SK-N-SH (cell line): Measurements from ENCODE around the gene TARS3. TPM values are rescaled to one million over a fixed set of nuclear protein-coding genes. Genes with fewer than 3 reads are reported as not detected.

Experiments used
- CTCF ChIA-PET: fragments of 300-600, 350-600 bp; formaldehyde crosslinking; extraction: SDS; loops from one replicate; lab custom pipeline; 2021; lab: Yijun Ruan, JAX
- POLR2A ChIA-PET: fragments of 350-600 bp; sonication (Branson Sonifier 250); formaldehyde crosslinking; extraction: SDS; loops from one replicate; lab custom pipeline; 2020; ENCODE audit warnings: antibody characterized with exemption, inconsistent platforms; lab: Yijun Ruan, JAX
- DNase-seq: peaks from one replicate; pipeline ENCODE4 v3.0.0; 2012
- H2AFZ ChIP-seq: fragments of 200-600 bp; sonication (generic); 2 replicates; pipeline ENCODE4 v1.8.1; 2016; ENCODE audit warnings: antibody characterized with exemption, mild to moderate bottlenecking, low read depth
- H3F3A ChIP-seq: fragments of 200-600 bp; sonication (generic); replicated peaks from 2 replicates; pipeline ENCODE3; 2016; ENCODE audit warnings: antibody characterized with exemption, mild to moderate bottlenecking; ENCODE audit not compliant: insufficient read depth
- H3K27ac ChIP-seq, 2 experiments: fragments of 200-500 bp in 1 of 2; fragments of 200-600 bp in 1 of 2; sonication (Bioruptor generic) in 1 of 2; sonication (generic), shearing (Covaris generic) in 1 of 2; 2 replicates each; pipeline versions ENCODE4 v1.5.1 to v1.6.1; 2014 to 2016; ENCODE audit warnings: low read depth in 2 of 2, inconsistent platforms in 1 of 2, low read length in 1 of 2, mild to moderate bottlenecking in 1 of 2, mixed read lengths in 1 of 2
- H3K27me3 ChIP-seq: fragments of 200-600 bp; sonication (generic), shearing (Covaris generic); 2 replicates; pipeline ENCODE4 v1.6.1; 2016; ENCODE audit warnings: mixed run types; ENCODE audit not compliant: insufficient read depth
- H3K36me3 ChIP-seq, 2 experiments: fragments of 200-500 bp in 1 of 2; fragments of 200-600 bp in 1 of 2; sonication (Bioruptor generic) in 1 of 2; sonication (generic) in 1 of 2; replicated peaks in 1 of 2; 2 replicates each; pipeline versions ENCODE3 to v1.5.1; 2014 to 2016; ENCODE audit warnings: low read length in 1 of 2, mild to moderate bottlenecking in 1 of 2; ENCODE audit not compliant: insufficient read depth in 2 of 2, control insufficient read depth in 1 of 2
- H3K4me1 ChIP-seq, 2 experiments: fragments of 200-500 bp in 1 of 2; fragments of 200-600 bp in 1 of 2; sonication (Bioruptor generic) in 1 of 2; sonication (generic), shearing (Covaris generic) in 1 of 2; 2 replicates each; pipeline versions ENCODE4 v1.5.1 to v1.6.1; 2014 to 2016; ENCODE audit warnings: low read depth in 1 of 2, low read length in 1 of 2, mixed run types in 1 of 2; ENCODE audit not compliant: insufficient read depth in 2 of 2, control insufficient read depth in 1 of 2
- H3K4me2 ChIP-seq: fragments of 200-600 bp; sonication (generic), shearing (Covaris generic); 2 replicates; pipeline ENCODE4 v1.6.1; 2017; ENCODE audit warnings: mixed run types
- H3K4me3 ChIP-seq, 2 experiments: fragments of 200-500 bp in 1 of 2; fragments of 200-600 bp in 1 of 2; sonication (Bioruptor generic) in 1 of 2; sonication (generic), shearing (Covaris generic) in 1 of 2; 2 replicates each; pipeline versions ENCODE4 v1.5.1 to v1.8.1; 2014 to 2016; ENCODE audit warnings: low read depth in 2 of 2, inconsistent platforms in 1 of 2, low read length in 1 of 2, mild to moderate bottlenecking in 1 of 2, mixed read lengths in 1 of 2, moderate library complexity in 1 of 2
- H3K79me2 ChIP-seq: fragments of 200-600 bp; sonication (generic); 2 replicates; pipeline ENCODE4 v1.8.1; 2017; ENCODE audit warnings: mild to moderate bottlenecking; ENCODE audit not compliant: insufficient read depth
- H3K9ac ChIP-seq: fragments of 200-600 bp; sonication (generic); 2 replicates; pipeline ENCODE4 v1.6.1; 2017; ENCODE audit warnings: mixed run types
- H3K9me2 ChIP-seq: fragments of 200-600 bp; sonication (generic); 2 replicates; pipeline ENCODE4 v1.6.1; 2017; ENCODE audit warnings: mixed run types
- H3K9me3 ChIP-seq: fragments of 200-600 bp; sonication (generic); 2 replicates; pipeline ENCODE4 v1.6.1; 2017; ENCODE audit warnings: mixed run types, mild to moderate bottlenecking, moderate library complexity
- H4K20me1 ChIP-seq: fragments of 200-600 bp; sonication (generic); 2 replicates; pipeline ENCODE4 v1.6.1; 2017; ENCODE audit warnings: mild to moderate bottlenecking, mixed run types; ENCODE audit not compliant: insufficient read depth
- FOXM1 ChIP-seq: IDR thresholded peaks from 2 replicates; pipeline ENCODE4 v1.4.0; 2012; ENCODE audit warnings: low read depth, mild to moderate bottlenecking
- JUND ChIP-seq: IDR thresholded peaks from 2 replicates; pipeline ENCODE4 v1.4.0; 2012
- RAD21 ChIP-seq: IDR thresholded peaks from 2 replicates; pipeline ENCODE4 v1.6.1; 2012; ENCODE audit warnings: mild to moderate bottlenecking, low read length
- RCOR1 ChIP-seq: fragments of 150-350 bp; IDR thresholded peaks from 2 replicates; pipeline ENCODE4 v1.6.1; 2017; ENCODE audit warnings: antibody characterized with exemption, low read length
- RFX5 ChIP-seq: IDR thresholded peaks from 2 replicates; pipeline ENCODE4 v1.6.1; 2012; ENCODE audit warnings: mild to moderate bottlenecking, improper control_type of control experiment, low read length
- RXRA ChIP-seq: IDR thresholded peaks from 2 replicates; pipeline ENCODE4 v1.4.0; 2012; ENCODE audit warnings: low read depth, mild to moderate bottlenecking, borderline replicate concordance
- TCF12 ChIP-seq: IDR thresholded peaks from 2 replicates; pipeline ENCODE4 v1.4.0; 2012
- WGBS: methylation state at CpG from one replicate; pipeline ENCODE4 v1.1.6; 2017; ENCODE audit warnings: low lambda C conversion rate; 5-methylcytosine and 5-hydroxymethylcytosine counted together
- polyA plus RNA-seq, 3 experiments: library from polyadenylated mRNA; depleted of rRNA; stranded (reverse); fragments of >200 nt; gene quantifications; 2 replicates each; pipeline ENCODE4 v1.2.3, GENCODE V29; 2012
- TF ChIP-seq, protein P1 (sequence below): fragments of 150-350 bp; IDR thresholded peaks from 2 replicates; pipeline ENCODE4 v1.6.1; 2017; ENCODE audit warnings: antibody characterized with exemption, low read length, low read depth, borderline replicate concordance
- TF ChIP-seq, protein P2 (sequence below): IDR thresholded peaks from 2 replicates; pipeline ENCODE4; 2012
- TF ChIP-seq, protein P3 (sequence below): IDR thresholded peaks from 2 replicates; pipeline ENCODE4 v1.4.0; 2012; ENCODE audit warnings: low read depth, borderline replicate concordance
- TF ChIP-seq, protein P4 (sequence below): IDR thresholded peaks from 2 replicates; pipeline ENCODE4 v1.4.0; 2012; ENCODE audit warnings: low read depth, borderline replicate concordance
- TF ChIP-seq, protein P5 (sequence below): fragments of 150-350 bp; IDR thresholded peaks from 2 replicates; pipeline ENCODE4 v1.6.1; 2016; ENCODE audit warnings: mild to moderate bottlenecking, low read depth, low read length

The TARS3 gene
- polyA plus RNA-seq, 1 of the 3 experiments (the other 2 are of a cell fraction): 3.5 TPM

DNA sequence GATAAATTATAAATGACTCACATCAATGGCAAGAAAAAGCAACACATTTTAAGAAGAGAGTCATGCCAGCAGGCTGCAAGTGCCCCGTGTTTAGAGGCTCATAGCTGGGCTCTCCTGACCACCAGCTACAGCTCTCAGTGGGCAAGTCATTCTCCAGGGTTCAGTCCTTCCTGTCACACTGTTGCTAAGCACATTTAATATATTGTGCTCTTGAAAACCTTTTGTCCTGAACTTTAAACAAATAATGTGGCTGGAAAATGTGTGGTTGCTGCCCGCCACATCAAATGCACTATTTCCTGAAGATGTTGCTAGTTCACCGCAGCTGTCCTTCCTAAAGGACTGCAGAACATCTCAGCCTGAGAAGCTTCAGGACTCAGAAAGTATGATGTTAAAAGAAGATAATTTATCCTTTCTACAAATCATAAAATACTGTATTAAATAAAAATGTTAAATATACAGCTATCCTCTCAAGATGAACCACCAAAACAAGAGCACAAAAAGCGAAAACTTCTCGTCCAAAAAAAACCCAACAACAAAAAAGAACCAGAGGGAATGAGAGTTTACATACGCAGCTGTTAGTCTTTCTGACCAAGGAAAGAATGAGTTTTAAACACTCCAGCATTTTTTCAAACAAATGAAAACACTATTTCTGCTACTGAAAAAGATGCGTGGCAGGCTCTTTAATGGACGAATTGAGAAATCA, 951 bp downstream of the TARS3 start:
- Histone ChIP-seq H3K27ac (peak overlapping the region; percentile 47 to 78; a peak in 2 of 4 replicates), H3K79me2 (peaks cover 11% of the 10 kb centered on the region; the same call in 1 of the 2 replicates), H3K4me3 (peak overlapping the region; percentile 80 to 82), H3K9me3 (no peaks in the 10 kb centered on the region), H3K27me3 (no peaks in the 10 kb centered on the region)
- DNase-seq: peak; percentile 22
- TF ChIP-seq RCOR1 (no peak), FOXM1 (no peak), RAD21 (no peak), JUND (no peak), TCF12 (no peak), RFX5 (no peak), RXRA (no peak)
- TF ChIP-seq, protein P1, sequence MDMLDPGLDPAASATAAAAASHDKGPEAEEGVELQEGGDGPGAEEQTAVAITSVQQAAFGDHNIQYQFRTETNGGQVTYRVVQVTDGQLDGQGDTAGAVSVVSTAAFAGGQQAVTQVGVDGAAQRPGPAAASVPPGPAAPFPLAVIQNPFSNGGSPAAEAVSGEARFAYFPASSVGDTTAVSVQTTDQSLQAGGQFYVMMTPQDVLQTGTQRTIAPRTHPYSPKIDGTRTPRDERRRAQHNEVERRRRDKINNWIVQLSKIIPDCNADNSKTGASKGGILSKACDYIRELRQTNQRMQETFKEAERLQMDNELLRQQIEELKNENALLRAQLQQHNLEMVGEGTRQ: no peak
- TF ChIP-seq, protein P2, sequence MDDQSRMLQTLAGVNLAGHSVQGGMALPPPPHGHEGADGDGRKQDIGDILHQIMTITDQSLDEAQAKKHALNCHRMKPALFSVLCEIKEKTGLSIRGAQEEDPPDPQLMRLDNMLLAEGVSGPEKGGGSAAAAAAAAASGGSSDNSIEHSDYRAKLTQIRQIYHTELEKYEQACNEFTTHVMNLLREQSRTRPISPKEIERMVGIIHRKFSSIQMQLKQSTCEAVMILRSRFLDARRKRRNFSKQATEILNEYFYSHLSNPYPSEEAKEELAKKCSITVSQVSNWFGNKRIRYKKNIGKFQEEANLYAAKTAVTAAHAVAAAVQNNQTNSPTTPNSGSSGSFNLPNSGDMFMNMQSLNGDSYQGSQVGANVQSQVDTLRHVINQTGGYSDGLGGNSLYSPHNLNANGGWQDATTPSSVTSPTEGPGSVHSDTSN: no peak
- TF ChIP-seq, protein P3, sequence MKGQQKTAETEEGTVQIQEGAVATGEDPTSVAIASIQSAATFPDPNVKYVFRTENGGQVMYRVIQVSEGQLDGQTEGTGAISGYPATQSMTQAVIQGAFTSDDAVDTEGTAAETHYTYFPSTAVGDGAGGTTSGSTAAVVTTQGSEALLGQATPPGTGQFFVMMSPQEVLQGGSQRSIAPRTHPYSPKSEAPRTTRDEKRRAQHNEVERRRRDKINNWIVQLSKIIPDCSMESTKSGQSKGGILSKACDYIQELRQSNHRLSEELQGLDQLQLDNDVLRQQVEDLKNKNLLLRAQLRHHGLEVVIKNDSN: no peak
- TF ChIP-seq, protein P4, sequence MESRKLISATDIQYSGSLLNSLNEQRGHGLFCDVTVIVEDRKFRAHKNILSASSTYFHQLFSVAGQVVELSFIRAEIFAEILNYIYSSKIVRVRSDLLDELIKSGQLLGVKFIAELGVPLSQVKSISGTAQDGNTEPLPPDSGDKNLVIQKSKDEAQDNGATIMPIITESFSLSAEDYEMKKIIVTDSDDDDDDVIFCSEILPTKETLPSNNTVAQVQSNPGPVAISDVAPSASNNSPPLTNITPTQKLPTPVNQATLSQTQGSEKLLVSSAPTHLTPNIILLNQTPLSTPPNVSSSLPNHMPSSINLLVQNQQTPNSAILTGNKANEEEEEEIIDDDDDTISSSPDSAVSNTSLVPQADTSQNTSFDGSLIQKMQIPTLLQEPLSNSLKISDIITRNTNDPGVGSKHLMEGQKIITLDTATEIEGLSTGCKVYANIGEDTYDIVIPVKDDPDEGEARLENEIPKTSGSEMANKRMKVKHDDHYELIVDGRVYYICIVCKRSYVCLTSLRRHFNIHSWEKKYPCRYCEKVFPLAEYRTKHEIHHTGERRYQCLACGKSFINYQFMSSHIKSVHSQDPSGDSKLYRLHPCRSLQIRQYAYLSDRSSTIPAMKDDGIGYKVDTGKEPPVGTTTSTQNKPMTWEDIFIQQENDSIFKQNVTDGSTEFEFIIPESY: no peak
- TF ChIP-seq, protein P5, sequence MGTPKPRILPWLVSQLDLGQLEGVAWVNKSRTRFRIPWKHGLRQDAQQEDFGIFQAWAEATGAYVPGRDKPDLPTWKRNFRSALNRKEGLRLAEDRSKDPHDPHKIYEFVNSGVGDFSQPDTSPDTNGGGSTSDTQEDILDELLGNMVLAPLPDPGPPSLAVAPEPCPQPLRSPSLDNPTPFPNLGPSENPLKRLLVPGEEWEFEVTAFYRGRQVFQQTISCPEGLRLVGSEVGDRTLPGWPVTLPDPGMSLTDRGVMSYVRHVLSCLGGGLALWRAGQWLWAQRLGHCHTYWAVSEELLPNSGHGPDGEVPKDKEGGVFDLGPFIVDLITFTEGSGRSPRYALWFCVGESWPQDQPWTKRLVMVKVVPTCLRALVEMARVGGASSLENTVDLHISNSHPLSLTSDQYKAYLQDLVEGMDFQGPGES: no peak
- TF ChIP-seq, all 33 proteins: peak for 0
- peak overlapping the region; percentile 78 for H3K4me2 ChIP-seq
- 41% methylated on average over 8 of the region's 8 CpGs for WGBS
- peaks cover 27 to 36% of the 10 kb centered on the region in 2 experiments for H3K36me3 ChIP-seq
- H3K9ac ChIP-seq: peak overlapping the region; percentile 77
- peaks cover 6% of the 10 kb centered on the region for H3F3A ChIP-seq
- H4K20me1 ChIP-seq: no peaks in the 10 kb centered on the region
- POLR2A ChIA-PET: no interaction called here
- H3K4me1 ChIP-seq: peaks cover 0 to 5% of the 10 kb centered on the region in 2 experiments; a peak in 3 of 4 replicates
- CTCF ChIA-PET: interaction anchor here (0.6 to 1.4 kb wide), 3 partner anchors 10 to 806 kb away, joined by 3 to 5 read pairs (median 4); no protein-coding TSS in a partner anchor
- H2AFZ ChIP-seq: peak overlapping the region; percentile 78; the same call in 1 of the 2 replicates
- no peaks in the 10 kb centered on the region for H3K9me2 ChIP-seq
